Fibroblast of villous mesenchyme (primary cell): ENCODE data around the gene TMEFF1. TPM values are rescaled to one million over a fixed set of nuclear protein-coding genes. Genes with fewer than 3 reads are reported as not detected.

Experiments
- DNase-seq: peaks from one replicate; pipeline ENCODE4 v3.0.0-alpha.2; 2010; ENCODE audit warnings: low read depth
- H3K4me3 ChIP-seq: 2 replicates; pipeline ENCODE4 v1.5.1; 2011; ENCODE audit warnings: low read depth, mild to moderate bottlenecking, low read length
- total RNA-seq: library from RNA; depleted of rRNA; stranded (reverse); fragments of >200 nt; gene quantifications from 2 replicates; pipeline ENCODE4 v1.2.3, GENCODE V29; 2012
- TF ChIP-seq, protein P1 (sequence below): IDR thresholded peaks from 2 replicates; pipeline ENCODE4 v1.5.1; 2012; ENCODE audit warnings: low read depth, mild to moderate bottlenecking, low read length; ENCODE audit not compliant: insufficient read depth

TMEFF1 gene, protein sequence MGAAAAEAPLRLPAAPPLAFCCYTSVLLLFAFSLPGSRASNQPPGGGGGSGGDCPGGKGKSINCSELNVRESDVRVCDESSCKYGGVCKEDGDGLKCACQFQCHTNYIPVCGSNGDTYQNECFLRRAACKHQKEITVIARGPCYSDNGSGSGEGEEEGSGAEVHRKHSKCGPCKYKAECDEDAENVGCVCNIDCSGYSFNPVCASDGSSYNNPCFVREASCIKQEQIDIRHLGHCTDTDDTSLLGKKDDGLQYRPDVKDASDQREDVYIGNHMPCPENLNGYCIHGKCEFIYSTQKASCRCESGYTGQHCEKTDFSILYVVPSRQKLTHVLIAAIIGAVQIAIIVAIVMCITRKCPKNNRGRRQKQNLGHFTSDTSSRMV
- 0.43 and 0.97 TPM in 2 replicates for total RNA-seq

DNA sequence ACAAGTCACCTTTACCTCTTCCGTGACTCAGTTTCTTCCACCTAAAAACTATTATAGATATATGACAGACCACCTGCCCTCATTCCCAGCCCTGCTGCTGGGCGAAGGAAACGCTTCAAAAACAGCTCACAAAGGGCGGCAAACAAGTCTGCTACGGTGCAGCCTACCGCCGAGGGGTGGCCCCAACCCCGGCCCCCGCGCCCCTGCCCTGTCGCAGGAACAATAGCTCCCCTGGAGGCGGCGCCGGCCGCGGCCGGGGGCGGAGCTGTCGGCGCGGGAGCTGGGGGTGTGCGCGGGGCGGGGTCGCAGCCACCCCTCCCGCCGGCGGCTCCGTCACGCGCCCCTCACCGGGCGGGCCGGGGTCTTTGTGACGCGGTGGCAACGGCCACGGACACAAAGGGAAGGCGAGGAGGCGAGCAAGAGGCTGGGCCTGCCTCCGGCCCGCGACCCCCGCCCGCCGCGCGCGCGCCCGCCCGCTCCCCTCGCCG lies at the start of gene TMEFF1:
Gene TMEFF1, plus strand, starts transcription at position 362 of the 488 bp plus-strand sequence. CDS start 396 bp downstream, outside the sequence.
- TF ChIP-seq, protein P1, sequence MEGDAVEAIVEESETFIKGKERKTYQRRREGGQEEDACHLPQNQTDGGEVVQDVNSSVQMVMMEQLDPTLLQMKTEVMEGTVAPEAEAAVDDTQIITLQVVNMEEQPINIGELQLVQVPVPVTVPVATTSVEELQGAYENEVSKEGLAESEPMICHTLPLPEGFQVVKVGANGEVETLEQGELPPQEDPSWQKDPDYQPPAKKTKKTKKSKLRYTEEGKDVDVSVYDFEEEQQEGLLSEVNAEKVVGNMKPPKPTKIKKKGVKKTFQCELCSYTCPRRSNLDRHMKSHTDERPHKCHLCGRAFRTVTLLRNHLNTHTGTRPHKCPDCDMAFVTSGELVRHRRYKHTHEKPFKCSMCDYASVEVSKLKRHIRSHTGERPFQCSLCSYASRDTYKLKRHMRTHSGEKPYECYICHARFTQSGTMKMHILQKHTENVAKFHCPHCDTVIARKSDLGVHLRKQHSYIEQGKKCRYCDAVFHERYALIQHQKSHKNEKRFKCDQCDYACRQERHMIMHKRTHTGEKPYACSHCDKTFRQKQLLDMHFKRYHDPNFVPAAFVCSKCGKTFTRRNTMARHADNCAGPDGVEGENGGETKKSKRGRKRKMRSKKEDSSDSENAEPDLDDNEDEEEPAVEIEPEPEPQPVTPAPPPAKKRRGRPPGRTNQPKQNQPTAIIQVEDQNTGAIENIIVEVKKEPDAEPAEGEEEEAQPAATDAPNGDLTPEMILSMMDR = peak; percentile 13
- DNase-seq = peak; percentile 12
- peak within 1 kb of the TSS; percentile 68 for H3K4me3 ChIP-seq

- TF ChIP-seq, protein P1 = no peak
- DNase-seq = no peak
- H3K4me3 ChIP-seq = no peak overlapping the region
Measured at GRCh38 chr9:100425758-100426157, 47.2 kb upstream of the TMEFF1 start.

DNA sequence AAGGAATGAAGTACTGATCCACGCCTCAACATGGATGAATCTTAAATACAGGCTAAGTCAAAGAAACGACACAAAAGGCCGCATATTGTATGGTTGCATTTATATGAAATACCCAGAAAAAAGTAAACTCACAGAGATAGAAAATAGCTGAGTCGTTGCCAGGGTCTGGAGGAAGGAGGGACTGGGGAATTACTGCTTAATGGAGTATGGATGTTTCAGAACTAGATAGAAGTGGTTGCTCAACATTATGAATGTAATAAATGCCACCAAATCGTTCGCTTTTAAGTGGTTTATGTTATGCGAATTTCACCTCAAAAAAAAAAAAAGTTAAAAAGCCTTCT lies 46.8 kb upstream of the TMEFF1 start:
- no peak for DNase-seq
- H3K4me3 ChIP-seq = peak overlapping the region; percentile 57
- TF ChIP-seq, protein P1 = no peak

GRCh38 chr9:100426530-100427365 lies 46.2 kb upstream of the TMEFF1 start, which contains the start of gene MSANTD3:
Gene MSANTD3 (plus strand): TSS chr9:100427143. CDS start chr9:100441939, 14,796 bp downstream.
- H3K4me3 ChIP-seq = peak within 1 kb of the TSS; percentile 77
- TF ChIP-seq, protein P1 = no peak
- peak; percentile 76 for DNase-seq

DNA sequence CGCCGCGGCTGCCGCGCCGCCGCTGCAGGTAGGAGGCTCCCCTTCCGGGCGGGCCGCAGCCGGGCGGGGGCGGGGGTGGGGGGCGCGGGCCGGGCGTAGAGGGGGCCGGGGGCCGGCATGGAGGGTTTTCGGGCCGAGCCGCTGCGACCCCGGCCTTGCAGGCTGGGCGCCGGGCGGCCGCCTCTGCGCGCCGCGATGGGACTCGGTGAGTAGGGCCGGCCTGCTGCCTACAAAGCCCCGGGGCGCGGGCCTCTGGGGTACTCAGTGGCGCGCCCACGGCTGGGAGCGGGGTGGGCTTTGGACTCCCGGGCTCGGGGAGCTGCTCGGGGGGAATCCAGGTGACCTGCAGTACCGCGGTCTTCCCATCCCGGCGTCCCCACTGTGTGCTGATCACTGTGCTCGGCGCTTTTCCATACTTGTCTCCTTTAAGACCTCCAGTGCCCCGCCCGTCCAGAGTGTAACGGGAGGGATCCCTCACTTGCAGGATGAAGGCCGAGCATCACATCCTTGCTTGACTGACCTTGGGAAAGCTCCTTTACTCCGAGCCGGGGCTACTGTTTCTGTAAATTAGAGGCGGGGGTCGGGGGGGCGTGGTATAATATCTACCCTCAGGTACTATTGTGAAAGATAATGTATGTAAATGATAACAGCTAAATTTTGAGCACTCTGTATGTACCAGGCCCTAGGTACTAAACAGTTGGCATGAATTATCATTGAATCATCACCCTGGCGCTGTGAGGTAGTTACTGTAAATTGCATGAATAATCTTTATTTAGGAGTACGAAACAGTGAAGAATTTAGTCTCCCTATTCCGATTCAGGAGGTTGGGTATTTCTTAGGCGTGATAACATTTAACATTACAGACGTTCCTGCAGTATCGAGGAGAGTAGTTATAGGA lies 45.3 kb upstream of the TMEFF1 start:
- H3K4me3 ChIP-seq = peak overlapping the region; percentile 77
- TF ChIP-seq, protein P1 = no peak
- DNase-seq = peak; percentile 73
